ENCODE data around the gene SKI.

DNA sequence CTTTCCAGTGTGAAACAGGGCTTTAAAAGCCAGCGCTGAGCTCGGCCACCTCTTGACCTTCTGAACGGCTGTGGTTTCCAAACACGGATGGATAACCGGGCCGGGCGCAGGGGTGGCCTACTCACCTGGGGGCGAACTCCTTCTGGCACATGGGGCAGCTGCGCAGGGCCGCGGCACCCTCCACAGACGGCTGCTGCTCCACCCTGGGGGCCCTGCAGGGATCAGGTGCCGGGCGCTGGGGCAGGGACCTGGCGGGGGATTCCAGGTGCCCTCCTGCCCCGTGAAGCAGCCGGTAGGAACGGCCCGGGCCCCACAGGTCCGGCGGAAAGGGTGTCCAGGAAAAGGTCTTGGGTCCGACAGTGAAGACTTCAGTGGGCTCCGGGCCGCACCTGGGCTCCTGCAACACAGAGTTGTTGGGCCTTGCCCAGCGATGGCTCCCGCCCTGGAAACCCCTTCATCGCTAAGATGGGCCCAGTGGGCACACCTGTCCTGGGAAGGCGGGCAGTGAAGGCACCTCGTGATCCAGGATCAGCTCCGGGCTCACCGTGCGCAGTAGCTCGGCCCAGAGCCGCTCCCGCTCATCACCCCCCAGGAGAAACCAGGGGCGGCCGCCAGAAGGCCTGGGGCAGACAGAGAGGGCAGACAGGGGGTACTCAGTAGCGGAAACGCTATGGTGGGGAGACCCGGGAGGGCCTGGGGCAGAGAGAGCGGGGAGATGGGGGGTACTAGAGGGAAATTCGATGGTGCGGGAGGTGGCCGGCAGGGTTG lies 34.4 kb upstream of the SKI start:
- TF ChIP-seq CTCF (IDR thresholded peaks at IDR 0.05): no peak
- no peak for TF ChIP-seq POLR2A (IDR thresholded peaks at IDR 0.05)
